ENCODE data around the gene PCNA. TPM values are rescaled to one million over a fixed set of nuclear protein-coding genes. Genes with fewer than 3 reads are reported as not detected.
"Not testable (repeated sequence)": the region's sequence is repeated elsewhere in the genome, so short reads cannot be mapped to it uniquely, and the experiment has no call there.

The PCNA gene
- total RNA-seq, 1 donor from 2014 or later, result 52.5 TPM

GRCh38 chr20:5109276-5109675 is 10.5 kb downstream of the PCNA start:
- intact Hi-C loops (cut with DNase I), result no loop called here
- Histone ChIP-seq H3K36me3 (peaks cover 19 to 48% of the 10 kb centered on the region in 2 donors), H3K9me3 (no peaks in the 10 kb centered on the region), H3K4me3 (no peak overlapping the region), H3K27me3 (no peaks in the 10 kb centered on the region), H3K4me1 (peaks cover 0 to 3% of the 10 kb centered on the region in 2 donors), H3K27ac (no peak overlapping the region)
- no peak for DNase-seq (ENCODE audit: low spot score in 2 of 2)
- TF ChIP-seq CTCF (IDR thresholded peaks at IDR 0.05), result no peak

GRCh38 chr20:5104479-5104878 is 15.3 kb downstream of the PCNA start:
- Histone ChIP-seq H3K27me3 (no peaks in the 10 kb centered on the region), H3K36me3 (peaks cover 36 to 70% of the 10 kb centered on the region in 2 donors), H3K27ac (no peak overlapping the region), H3K4me1 (peaks cover 0 to 3% of the 10 kb centered on the region in 2 donors), H3K9me3 (no peaks in the 10 kb centered on the region), H3K4me3 (no peak overlapping the region)
- no peak for TF ChIP-seq CTCF (IDR thresholded peaks at IDR 0.05)
- no peak for DNase-seq (ENCODE audit: low spot score in 2 of 2)
- intact Hi-C loops (cut with DNase I), result no loop called here

GRCh38 chr20:5100684-5101347 is 18.9 kb downstream of the PCNA start:
- no peaks in the 10 kb centered on the region for H3K27me3 ChIP-seq
- H3K36me3 ChIP-seq, result peaks cover 33 to 72% of the 10 kb centered on the region in 2 donors
- DNase-seq (ENCODE audit: low spot score in 2 of 2), result peak in 1 of 2 donors; percentile 88
- H3K4me3 ChIP-seq, result no peak overlapping the region
- H3K27ac ChIP-seq, result peak overlapping the region in 1 of 2 donors; percentile 49
- H3K9me3 ChIP-seq, result no peaks in the 10 kb centered on the region
- peak; percentile 79 to 88 (median 86) for TF ChIP-seq CTCF (IDR thresholded peaks at IDR 0.05)
- peaks cover 0 to 3% of the 10 kb centered on the region in 2 donors for H3K4me1 ChIP-seq
- intact Hi-C loops (cut with DNase I), result loop anchor here (2.0 kb wide), 1 partner anchor 146 kb away; no protein-coding TSS in a partner anchor

GRCh38 chr20:5099909-5100308 is 19.8 kb downstream of the PCNA start:
- not testable (repeated sequence) for H3K9me3 ChIP-seq; H3K4me3 ChIP-seq; H3K4me1 ChIP-seq; H3K27me3 ChIP-seq; H3K27ac ChIP-seq; DNase-seq (ENCODE audit: low spot score in 2 of 2)
- H3K36me3 ChIP-seq, result peaks cover 29 to 63% of the 10 kb centered on the region in 2 donors
- intact Hi-C loops (cut with DNase I), result loop anchor here (2.0 to 5.0 kb wide), 2 partner anchors 38 to 145 kb away; no protein-coding TSS in a partner anchor

- H3K36me3 ChIP-seq, result peaks cover 25 to 54% of the 10 kb centered on the region in 2 donors
- H3K4me1 ChIP-seq; DNase-seq (ENCODE audit: low spot score in 2 of 2); H3K4me3 ChIP-seq; H3K27me3 ChIP-seq; H3K9me3 ChIP-seq; H3K27ac ChIP-seq: not testable (repeated sequence)
- intact Hi-C loops (cut with DNase I), result loop anchor here (5.0 kb wide), 1 partner anchor 37 kb away; no protein-coding TSS in a partner anchor
These were observed 20.7 kb downstream of the PCNA start for GRCh38 chr20:5099009-5099408.

- Histone ChIP-seq H3K4me1 (peaks cover 0 to 3% of the 10 kb centered on the region in 2 donors), H3K36me3 (peaks cover 8 to 45% of the 10 kb centered on the region in 2 donors), H3K27me3 (no peaks in the 10 kb centered on the region), H3K9me3 (no peaks in the 10 kb centered on the region), H3K27ac (no peak overlapping the region), H3K4me3 (no peak overlapping the region)
- no peak for TF ChIP-seq CTCF (IDR thresholded peaks at IDR 0.05)
- intact Hi-C loops (cut with DNase I), result loop anchor here (5.0 kb wide), 1 partner anchor 34 kb away; no protein-coding TSS in a partner anchor
- DNase-seq (ENCODE audit: low spot score in 2 of 2), result peak in 1 of 2 donors; percentile 43
These were observed 23.3 kb downstream of the PCNA start for GRCh38 chr20:5096463-5096862.
